Fibroblast of pulmonary artery (primary cell): ENCODE measurements around the gene SPATA4.

ENCODE experiments used
- DNase-seq: peaks from one replicate; pipeline ENCODE4 v3.0.0-alpha.2; 2010; ENCODE audit warnings: low read depth
- H3K4me3 ChIP-seq: replicated peaks from 2 replicates; pipeline ENCODE4 v1.5.1; 2011; ENCODE audit warnings: low read depth, mild to moderate bottlenecking, control low read depth, low read length, moderate library complexity
- TF ChIP-seq, protein P1 (sequence below): IDR thresholded peaks from 2 replicates; pipeline ENCODE4 v1.5.1; 2011; ENCODE audit warnings: mild to moderate bottlenecking, control low read depth, low read length, inconsistent platforms; ENCODE audit errors: missing control alignments

Gene SPATA4

DNA sequence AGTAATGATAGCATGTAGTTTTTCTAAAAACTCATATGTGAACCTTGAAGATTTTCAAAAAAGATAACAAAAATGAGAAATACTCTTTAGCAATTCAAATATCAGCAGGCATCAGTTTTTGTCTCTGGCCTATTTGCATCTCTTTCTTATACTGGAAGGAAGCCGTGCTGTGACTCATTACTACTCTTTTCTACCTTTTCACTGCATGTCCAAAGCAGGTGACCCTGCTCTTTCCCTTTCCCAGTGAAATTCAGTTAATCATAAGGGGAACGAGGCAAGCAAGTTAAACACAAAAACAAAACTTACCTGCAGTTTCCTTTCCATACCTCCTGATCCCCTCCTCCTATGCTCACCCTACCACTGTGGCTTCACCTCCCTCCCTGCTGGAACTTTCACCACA lies 9.3 kb downstream of the SPATA4 start:
- TF ChIP-seq, protein P1, sequence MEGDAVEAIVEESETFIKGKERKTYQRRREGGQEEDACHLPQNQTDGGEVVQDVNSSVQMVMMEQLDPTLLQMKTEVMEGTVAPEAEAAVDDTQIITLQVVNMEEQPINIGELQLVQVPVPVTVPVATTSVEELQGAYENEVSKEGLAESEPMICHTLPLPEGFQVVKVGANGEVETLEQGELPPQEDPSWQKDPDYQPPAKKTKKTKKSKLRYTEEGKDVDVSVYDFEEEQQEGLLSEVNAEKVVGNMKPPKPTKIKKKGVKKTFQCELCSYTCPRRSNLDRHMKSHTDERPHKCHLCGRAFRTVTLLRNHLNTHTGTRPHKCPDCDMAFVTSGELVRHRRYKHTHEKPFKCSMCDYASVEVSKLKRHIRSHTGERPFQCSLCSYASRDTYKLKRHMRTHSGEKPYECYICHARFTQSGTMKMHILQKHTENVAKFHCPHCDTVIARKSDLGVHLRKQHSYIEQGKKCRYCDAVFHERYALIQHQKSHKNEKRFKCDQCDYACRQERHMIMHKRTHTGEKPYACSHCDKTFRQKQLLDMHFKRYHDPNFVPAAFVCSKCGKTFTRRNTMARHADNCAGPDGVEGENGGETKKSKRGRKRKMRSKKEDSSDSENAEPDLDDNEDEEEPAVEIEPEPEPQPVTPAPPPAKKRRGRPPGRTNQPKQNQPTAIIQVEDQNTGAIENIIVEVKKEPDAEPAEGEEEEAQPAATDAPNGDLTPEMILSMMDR: no peak
- no peak for DNase-seq
- no peak overlapping the region for H3K4me3 ChIP-seq

DNA sequence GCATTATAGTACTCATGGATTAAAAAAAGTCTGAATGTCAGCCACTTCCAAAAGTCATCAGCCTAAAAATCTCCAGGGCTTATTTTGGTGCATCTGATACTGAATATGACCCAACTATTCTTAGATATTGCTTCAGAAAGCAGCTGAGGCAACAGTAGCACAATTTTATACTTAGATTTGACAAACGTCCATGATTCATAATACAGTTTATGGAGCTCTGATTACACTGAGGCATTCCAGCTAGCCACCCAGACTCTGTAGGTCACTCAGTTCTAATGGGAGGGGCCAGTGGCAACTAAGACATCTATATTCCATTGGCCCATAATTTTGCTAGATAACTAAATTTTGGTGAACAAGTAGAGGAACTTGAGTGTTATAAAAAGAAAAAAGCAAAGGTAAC lies 10.3 kb downstream of the SPATA4 start:
- peak; percentile 53 for DNase-seq
- TF ChIP-seq, protein P1: no peak
- no peak overlapping the region for H3K4me3 ChIP-seq

DNA sequence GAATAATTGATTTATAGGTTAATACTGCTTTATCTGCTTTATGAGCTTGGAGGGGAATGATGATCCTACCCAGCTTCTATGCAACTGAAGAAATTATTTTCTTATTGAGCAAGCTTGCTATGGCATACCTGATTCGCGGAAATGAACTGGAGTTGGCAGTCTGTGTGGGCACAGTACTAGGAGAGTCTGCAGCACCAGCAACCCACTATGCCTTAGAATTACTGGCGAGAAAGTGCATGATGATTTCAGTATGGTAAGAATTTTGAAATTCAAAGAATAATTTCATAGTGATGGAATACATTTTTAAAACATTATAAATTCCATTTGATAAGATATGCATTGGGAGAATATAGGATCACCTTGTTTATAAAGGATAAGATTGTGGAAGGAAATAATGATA lies 32.3 kb downstream of the SPATA4 start:
- DNase-seq: no peak
- TF ChIP-seq, protein P1: no peak
- H3K4me3 ChIP-seq: no peak overlapping the region

DNA sequence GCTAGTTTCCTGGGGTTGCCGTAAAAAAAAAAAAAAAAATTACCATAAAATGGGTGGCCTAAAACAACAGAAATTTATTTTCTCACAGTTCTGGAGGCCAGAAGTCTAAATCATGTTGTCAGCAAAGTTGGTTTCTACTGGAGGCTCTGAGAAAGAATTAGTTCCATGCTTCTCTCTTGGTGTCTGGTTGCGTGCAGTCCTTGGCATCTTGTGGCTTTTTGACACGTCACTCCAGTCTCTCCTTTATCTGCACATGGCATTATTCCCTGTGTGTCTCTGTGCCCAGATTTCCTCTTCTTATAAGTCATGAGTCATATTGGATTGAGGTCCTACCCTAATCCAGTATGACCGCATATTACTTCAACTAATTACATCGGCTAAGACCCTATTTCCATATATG lies 38.7 kb downstream of the SPATA4 start:
- no peak overlapping the region for H3K4me3 ChIP-seq
- TF ChIP-seq, protein P1: no peak
- peak; percentile 57 for DNase-seq

GRCh38 chr4:176153124-176153523 lies 42.3 kb downstream of the SPATA4 start:
- no peak overlapping the region for H3K4me3 ChIP-seq
- TF ChIP-seq, protein P1: no peak
- no peak for DNase-seq

DNA sequence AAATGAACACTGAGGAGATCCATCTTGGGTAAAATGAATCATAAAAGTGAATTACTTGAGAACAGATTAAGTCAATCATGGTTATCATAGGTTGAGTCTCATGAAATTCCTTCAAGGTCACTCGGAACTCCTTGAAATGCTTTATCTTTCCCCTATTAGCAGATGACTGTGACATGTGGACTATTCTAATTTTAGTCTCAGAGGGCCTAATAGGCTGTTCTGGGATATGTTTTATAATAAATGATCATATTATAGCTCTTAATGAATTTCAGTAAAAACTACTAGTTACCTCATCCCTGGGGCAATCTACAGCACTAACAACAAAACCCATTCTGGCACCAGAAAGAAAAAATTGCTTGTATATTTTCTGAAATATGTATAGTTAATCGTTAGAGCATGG lies 44.7 kb downstream of the SPATA4 start:
- TF ChIP-seq, protein P1: no peak
- no peak for DNase-seq
- no peak overlapping the region for H3K4me3 ChIP-seq

GRCh38 chr4:176150356-176150682 lies 45.1 kb downstream of the SPATA4 start:
- peak; percentile 51 for DNase-seq
- TF ChIP-seq, protein P1: peak; percentile 33
- no peak overlapping the region for H3K4me3 ChIP-seq
